Inferior parietal cortex (tissue), 1 donor: ENCODE measurements around the gene ZBED2.
"Not testable (repeated sequence)": the region's sequence is repeated elsewhere in the genome, so short reads cannot be mapped to it uniquely, and the experiment has no call there.

Experiments
- DNase-seq: peaks from one replicate; pipeline ENCODE4 v3.0.0-alpha.2; 2016; ENCODE audit errors: extremely low spot score

Gene ZBED2

DNA sequence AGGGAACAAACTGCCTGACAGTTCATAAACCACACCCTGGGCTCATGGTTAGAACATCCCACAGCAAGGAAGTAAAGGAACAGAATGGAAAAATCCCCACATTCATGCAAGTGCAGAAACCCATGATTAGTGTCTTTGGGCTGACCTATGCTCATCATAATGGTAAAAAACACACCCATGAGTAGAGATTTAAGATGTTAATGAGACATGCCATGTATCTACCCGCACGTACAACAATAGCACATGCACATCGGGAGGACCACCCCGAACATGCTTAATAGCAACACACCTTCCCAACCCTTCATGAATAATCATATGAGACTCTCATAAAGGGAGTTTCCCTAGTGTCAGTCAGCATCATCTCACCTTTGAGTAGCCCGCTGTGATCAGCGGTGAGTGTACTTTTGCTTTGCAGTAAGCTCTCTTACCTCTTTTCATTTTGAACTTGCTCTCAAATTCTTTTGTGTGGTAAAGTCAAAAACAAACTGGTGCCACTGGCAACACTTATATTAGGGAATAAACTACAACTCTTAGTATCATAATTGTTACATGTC is 23.2 kb downstream of the ZBED2 start:
- no peak for DNase-seq

- DNase-seq: no peak
Measured at GRCh38 chr3:111571282-111571681, 23.9 kb downstream of the ZBED2 start.

DNA sequence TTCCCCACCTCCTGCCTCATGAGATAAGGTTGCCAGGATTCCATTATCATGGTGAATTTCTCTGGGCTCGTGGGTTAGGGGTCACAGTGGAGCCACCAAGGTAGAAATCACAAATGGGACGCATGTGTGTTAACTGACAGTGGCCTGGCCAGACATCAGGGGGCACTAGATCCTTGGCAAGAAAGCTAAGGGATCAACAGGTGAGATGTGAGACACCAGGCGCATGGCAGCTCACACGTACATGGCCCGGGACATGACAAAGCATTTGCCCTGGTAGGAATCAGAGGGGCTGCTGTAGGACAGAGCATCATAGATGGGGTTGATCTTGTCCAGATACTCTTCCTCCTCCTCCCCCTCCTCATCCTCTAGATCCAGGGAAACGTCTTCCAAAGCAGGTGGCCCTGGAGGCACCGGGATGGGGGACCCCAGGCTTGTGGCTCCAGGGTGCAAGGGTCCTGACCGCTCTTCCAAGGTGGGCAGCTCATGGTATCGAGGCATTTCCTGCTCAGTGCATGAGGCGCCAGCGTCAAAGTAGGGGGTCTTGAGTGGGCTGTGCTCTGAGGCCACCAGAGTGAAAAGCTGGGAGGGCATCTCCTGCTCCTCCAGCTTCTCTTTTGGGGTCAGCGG is 24.6 kb downstream of the ZBED2 start:
- no peak for DNase-seq

DNA sequence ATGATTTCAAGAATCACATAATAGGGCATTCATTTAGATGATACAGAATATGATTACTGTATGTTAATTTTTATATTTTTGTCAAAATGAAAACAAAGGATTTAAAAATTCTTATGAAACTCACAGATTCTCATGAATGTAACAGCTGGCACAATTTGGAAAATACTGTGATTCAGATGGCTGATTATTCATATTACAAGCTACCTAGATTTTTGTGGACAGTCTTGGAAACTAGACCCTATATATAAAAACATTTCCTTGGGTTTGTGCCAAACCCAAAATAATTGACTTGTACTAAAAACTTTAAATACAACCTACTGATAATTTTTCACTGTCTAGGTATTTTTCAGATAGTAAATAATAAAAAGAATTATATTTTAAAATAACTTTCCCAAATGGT is 26.2 kb downstream of the ZBED2 start:
- DNase-seq: no peak

GRCh38 chr3:111568355-111568754 is 26.8 kb downstream of the ZBED2 start:
- no peak for DNase-seq

DNA sequence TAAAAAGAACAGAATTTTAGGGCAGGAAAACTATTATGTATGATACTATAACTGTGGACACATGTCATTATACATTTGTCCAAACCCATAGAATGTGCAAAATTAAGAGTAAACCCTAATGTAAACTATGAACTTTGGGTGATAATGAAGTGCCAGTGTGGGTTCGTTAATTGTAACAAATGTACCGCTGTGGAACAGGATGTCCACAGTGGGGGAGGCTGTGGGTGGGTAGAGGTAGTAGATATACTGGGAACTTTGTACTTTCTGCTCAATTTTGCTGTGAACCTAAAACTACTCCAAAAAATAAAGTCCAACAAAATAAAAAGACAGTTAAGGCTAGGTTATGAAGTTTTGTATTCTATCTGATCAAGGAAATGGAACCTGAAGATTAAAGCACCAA is 28.3 kb downstream of the ZBED2 start:
- no peak for DNase-seq

GRCh38 chr3:111561902-111562301 is 33.2 kb downstream of the ZBED2 start:
- DNase-seq: not testable (repeated sequence)

GRCh38 chr3:111548756-111549155 is 46.4 kb downstream of the ZBED2 start:
- DNase-seq: no peak

GRCh38 chr3:111548092-111548491 is 47.1 kb downstream of the ZBED2 start:
- DNase-seq: no peak

DNA sequence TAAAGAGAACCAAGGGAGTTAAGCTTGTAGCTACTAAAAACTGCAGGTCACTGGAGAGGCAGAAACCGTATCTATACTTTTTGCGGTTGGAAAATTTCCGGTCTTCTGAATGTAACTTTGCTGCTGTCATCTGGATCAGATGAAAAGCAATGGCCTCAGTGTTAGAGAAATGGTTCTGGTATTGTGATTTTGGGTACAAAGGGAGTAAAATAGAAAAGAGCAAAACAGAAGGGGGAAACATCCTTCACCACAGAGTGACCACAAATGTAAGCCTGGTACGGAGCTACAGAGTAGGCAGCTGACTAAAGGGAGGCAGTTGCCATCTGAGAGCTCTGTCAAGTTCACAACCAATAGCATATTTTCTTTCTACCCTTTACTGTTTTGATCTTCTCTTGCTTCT is 47.5 kb downstream of the ZBED2 start:
- no peak for DNase-seq

- no peak for DNase-seq
Measured at GRCh38 chr3:111545349-111545748, 49.8 kb downstream of the ZBED2 start.
